GM18502 (cell line): Measurements from ENCODE around the gene TCEA2.
"Not testable (repeated sequence)": the region's sequence is repeated elsewhere in the genome, so short reads cannot be mapped to it uniquely, and the experiment has no call there.

Experiments used
- ATAC-seq: cut with Tn5 transposase; IDR thresholded peaks from one replicate; pipeline ENCODE4 v1.9.1; 2021; ENCODE audit warnings: mild to moderate bottlenecking; ENCODE audit not compliant: unreplicated experiment, poor library complexity

Gene TCEA2

DNA sequence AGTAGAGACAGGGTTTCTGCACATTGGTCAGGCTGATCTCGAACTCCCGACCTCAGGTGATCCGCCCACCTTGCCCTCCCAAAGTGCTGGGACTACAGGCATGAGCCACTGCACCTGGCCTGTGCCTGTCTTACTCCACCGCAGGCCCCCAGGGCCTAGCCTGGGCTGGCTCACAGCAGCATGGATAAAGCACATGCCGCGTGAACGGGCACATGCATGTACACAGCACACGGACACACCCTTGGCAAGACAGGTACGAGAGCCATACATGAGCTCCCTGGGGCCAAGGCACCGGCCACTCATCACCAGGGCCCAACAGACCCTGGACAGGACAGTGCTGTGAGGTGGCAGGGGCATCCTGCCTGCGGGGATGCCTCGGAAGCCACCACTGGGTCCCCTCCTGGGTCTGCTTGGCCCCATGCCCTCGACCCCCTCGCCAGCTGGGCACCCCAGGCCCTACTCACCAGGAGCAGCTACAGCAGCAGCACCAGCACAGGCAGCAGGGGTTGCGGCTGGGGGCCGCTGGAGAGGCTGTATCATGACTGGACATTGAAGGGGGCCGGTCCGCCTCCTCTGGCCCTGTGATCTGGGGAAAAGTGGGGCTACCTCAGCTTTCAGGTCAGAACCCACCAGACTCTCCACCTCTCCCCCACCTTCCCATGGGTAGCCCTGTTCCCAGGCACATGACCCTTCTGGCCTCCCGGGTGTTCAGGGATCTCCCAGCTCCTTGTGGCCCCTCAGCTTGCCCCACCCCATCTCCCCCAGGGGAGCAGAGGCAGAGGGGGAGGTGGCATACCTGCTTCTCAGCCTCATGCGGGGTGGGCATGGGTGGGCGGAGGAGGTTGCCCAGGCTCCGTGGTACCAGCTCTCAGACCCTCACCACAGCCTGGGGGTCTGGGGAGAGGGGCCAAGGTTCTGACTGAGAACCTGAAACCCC lies 13.3 kb downstream of the TCEA2 start:
- ATAC-seq: no peak

DNA sequence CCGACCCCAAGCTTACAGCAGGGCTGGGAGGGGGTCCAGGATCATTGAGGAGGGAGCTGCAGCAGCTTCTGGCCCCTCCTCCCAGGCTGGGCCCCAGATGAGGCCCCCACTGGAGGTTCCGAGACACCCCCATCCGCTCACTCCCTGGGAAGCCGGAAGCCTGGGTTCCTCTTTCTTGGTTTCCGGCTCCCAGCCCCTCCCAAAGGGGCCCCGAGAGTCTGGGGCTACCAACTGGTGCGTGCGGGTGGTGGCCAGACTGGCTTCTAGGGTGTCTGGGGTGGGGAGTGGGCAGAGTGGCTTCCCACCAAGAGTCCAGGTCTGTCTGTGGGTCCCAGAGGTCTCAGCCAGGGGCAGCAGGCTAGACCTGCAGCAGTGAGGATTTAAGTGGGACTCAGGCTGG lies 14.1 kb downstream of the TCEA2 start:
- ATAC-seq: no peak

GRCh38 chr20:64077541-64077875 lies 14.5 kb downstream of the TCEA2 start:
- ATAC-seq: no peak

DNA sequence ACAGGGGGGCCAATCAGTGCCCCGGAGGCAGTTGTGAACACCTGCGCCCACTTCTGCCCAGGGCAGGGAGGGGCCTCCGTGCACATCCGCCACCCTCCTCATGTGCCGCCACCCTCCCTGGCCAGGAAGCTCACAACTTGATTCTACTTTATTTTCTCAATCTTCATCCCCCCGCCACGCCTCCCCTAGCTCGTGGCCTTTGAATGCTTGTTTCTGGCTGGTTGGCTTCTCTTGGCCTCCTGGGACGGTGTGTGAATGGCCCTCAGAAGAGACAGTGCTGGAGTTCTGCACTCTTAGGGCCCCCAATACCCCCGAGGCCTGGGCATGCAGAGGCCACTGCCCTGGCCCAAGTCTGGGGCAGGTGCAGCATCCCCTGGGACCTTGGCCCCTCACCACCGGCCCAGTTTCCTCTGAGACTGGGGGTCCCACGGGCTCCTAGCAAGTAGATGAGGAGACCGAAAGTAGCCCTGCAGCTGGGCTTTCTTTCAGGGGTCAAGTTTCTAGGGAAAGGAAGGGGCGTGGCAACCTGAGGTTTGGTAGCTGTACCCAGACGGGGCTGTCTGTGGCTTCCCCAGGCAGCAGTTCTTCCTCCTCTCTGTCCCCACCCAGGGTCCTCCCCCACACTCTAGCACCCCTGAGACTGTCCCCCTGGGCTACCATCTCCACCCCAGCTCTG lies 15.0 kb downstream of the TCEA2 start:
- no peak for ATAC-seq

GRCh38 chr20:64078934-64079272 lies 15.9 kb downstream of the TCEA2 start:
- ATAC-seq: no peak

- peak; percentile 47 for ATAC-seq
These were observed 16.4 kb downstream of the TCEA2 start, which contains the start of gene RGS19 for GRCh38 chr20:64079273-64080012. RGS19 (minus strand) TSS chr20:64079518; CDS start chr20:64076886, 2,632 bp downstream.

- peak; percentile 2 for ATAC-seq
These were observed 17.2 kb downstream of the TCEA2 start, which contains the start of gene OPRL1 for GRCh38 chr20:64080013-64080812. OPRL1 (plus strand) TSS chr20:64080082; CDS start chr20:64092721, 12,639 bp downstream.

- no peak for ATAC-seq
These were observed 18.0 kb downstream of the TCEA2 start for GRCh38 chr20:64080813-64081623.

GRCh38 chr20:64081624-64081964 lies 18.6 kb downstream of the TCEA2 start:
- ATAC-seq: no peak

- no peak for ATAC-seq
These were observed 19.2 kb downstream of the TCEA2 start for GRCh38 chr20:64082126-64082731.

DNA sequence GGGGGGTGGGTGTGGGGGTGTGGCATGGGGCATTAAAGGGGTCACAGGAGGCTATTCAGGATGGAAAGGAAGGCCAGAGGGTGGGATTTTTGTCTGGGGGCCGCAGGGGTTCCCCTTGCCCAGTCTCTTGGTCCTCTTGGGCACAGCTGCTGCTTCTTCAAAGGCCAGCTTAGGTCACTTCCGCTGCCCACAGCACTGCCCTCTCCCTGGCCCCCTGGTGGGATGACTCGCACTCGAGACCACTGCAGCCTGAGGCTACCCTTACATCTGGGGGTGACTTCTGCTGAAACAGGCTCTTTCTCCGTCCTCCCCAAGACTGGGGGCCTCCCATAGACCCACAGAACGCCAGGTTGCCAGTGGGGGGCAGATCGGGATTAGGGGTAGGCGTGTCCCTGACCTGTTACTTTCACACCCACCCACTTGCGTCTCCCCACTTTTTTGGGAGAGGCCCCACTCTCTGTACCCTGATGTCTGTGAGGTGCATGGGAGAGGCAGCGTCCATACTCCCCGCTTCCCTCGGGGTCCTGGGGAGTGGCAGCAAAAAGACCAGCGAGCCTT lies 19.9 kb downstream of the TCEA2 start:
- no peak for ATAC-seq

- no peak for ATAC-seq
These were observed 20.4 kb downstream of the TCEA2 start for GRCh38 chr20:64083378-64083803.

DNA sequence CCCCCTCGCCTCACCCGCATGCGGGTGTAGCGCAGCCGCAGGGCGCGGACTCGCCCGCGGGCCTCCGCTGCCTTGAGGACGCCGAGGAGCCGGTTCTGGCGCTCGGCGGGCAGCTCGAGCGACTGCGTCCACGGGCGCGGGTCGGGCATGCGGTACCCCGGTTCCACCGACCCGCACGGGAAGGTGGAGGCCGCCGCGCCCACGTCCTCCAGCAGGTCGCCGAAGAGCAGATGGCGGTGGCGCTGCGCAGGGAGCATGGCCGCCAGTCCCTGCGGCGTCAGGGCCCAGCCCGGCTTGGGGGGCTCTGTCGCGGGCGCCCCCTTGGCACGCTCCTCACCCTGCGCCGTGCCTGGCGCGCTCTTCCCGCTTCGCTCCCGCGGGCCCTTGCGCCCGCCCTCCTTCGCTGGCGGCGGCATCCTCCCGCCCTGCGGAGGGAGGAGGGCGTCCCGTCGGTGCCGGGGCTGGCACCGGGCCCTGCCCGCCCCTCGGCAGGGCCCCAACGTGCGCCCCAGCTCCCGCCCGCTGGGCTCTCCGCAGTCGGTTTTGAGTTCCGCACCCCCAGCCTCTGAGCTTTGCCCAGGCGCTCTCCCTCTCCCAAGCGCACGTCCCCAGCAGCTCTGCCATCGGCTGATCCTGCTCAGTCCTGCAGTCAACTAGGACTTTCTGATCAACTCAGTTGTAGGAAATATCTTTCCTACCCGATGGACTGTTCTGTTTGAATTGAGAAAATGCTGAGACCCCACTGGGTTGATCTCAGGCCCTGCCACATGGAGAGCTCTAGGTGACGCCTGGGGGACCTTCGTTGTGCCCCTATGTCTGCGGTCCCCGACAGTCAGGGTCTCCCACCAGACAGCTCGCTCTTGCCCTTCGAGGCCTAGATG lies 21.0 kb downstream of the TCEA2 start, which contains the start of gene LKAAEAR1:
TSS of gene LKAAEAR1 (minus strand) at position 595 of the 881 bp plus-strand sequence. CDS start at position 416, 179 bp downstream.
- ATAC-seq: no peak

DNA sequence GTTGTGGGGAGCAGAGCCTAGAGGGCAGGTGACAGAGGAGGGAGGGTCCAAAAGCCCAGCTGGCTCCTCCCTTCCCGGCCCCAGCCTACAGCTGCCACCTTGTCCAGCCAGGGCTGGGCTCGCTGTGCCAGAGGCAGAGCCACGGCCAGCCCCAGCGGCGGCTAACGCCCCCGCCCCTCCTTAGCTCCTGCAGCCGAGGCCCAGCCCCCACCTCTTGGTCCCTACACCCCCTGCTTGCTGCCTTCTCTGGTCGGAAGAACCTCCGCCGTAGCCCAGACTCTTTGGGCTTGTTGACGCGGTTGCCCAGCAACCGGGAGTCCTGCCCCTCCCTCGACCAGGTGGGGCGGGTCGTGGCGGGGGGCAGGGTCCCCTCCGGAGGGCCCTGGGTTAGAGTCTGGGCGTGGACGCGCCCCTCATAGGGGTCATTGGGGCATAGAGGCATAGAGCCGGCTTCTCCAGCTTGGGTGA lies 21.7 kb downstream of the TCEA2 start:
- ATAC-seq: no peak

DNA sequence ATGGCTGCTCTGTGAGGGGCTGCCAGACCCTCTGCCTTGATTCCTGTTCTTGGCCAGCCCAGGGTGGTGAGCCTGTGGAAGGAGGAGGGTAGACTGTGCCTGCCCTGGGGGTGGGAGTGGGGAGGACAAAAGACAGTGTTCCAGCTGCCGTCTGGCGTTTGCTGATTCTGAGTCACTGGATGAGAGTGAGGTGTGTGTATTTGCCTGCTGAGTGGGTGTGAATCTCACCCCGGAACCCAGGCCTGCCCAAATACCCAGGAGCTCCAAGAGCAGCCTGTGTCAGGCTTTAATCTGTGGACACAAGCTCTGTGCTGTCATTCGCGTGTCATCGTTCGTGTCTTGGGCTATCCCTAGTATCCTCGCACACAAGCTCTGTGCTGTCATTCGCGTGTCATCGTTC lies 23.8 kb downstream of the TCEA2 start:
- no peak for ATAC-seq

- not testable (repeated sequence) for ATAC-seq
These were observed 24.3 kb downstream of the TCEA2 start for GRCh38 chr20:64087226-64087825.

- not testable (repeated sequence) for ATAC-seq
These were observed 25.6 kb downstream of the TCEA2 start for GRCh38 chr20:64088586-64088985.
